Measurements from ENCODE around the gene DUSP19. TPM values are rescaled to one million over a fixed set of nuclear protein-coding genes. Genes with fewer than 3 reads are reported as not detected.

DUSP19 gene
- total RNA-seq, 1 donor from 2014 or later = 4.7 TPM

DNA sequence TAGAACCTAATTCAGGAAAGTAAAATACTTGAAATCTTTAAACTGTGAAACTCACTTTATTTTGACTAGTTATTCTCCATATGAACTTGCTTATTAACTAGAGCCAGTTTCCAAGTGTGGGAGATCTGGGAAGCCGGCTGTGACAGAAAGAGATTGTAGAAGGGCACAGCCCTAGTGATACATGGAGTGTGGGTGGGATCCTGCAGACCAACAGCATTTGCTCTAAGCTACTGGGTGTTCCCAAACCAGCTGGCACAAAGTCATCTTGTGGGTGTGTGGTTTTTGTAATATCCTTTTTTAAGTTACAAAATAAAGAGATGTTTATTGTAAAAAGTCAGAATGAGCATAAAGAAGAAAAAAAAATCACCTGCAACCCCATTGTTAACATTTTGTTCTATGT is 3.4 kb downstream of the DUSP19 start:
- Mint-ChIP-seq H3K4me3 (ENCODE audit: unreplicated experiment) (no peak overlapping the region), H3K27me3 (ENCODE audit: unreplicated experiment) (no peaks in the 10 kb centered on the region), H3K4me1 (ENCODE audit: unreplicated experiment) (peaks cover 9% of the 10 kb centered on the region), H3K27ac (ENCODE audit: unreplicated experiment) (no peak overlapping the region), H3K36me3 (ENCODE audit: unreplicated experiment) (no peaks in the 10 kb centered on the region), H3K9me3 (ENCODE audit: unreplicated experiment) (no peaks in the 10 kb centered on the region)
- TF ChIP-seq, protein P1, sequence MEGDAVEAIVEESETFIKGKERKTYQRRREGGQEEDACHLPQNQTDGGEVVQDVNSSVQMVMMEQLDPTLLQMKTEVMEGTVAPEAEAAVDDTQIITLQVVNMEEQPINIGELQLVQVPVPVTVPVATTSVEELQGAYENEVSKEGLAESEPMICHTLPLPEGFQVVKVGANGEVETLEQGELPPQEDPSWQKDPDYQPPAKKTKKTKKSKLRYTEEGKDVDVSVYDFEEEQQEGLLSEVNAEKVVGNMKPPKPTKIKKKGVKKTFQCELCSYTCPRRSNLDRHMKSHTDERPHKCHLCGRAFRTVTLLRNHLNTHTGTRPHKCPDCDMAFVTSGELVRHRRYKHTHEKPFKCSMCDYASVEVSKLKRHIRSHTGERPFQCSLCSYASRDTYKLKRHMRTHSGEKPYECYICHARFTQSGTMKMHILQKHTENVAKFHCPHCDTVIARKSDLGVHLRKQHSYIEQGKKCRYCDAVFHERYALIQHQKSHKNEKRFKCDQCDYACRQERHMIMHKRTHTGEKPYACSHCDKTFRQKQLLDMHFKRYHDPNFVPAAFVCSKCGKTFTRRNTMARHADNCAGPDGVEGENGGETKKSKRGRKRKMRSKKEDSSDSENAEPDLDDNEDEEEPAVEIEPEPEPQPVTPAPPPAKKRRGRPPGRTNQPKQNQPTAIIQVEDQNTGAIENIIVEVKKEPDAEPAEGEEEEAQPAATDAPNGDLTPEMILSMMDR (IDR thresholded peaks at IDR 0.05) = no peak
- DNase-seq (ENCODE audit: extremely low spot score, unreplicated experiment) = no peak

DNA sequence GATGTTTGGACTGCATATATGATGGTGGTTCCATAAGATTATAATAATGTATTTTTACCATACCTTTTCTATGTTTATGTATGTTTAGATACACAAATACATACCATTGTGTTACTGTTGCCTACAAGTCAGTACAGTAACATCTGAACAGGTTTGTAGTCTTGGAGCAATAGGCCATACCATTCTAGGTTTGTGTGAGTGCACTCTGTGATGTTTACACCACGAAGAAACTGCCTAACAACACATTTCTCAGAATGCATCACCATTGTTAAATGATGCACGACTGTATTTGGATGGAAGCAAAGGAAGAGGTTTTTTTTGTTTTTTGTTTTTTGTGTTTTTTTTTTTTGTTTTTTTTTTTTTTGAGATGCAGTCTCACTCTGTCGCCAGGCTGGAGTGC is 9.5 kb downstream of the DUSP19 start:
- TF ChIP-seq, protein P1 (IDR thresholded peaks at IDR 0.05) = no peak
- Mint-ChIP-seq H3K4me1 (ENCODE audit: unreplicated experiment) (no peaks in the 10 kb centered on the region), H3K27me3 (ENCODE audit: unreplicated experiment) (no peaks in the 10 kb centered on the region), H3K27ac (ENCODE audit: unreplicated experiment) (no peak overlapping the region), H3K9me3 (ENCODE audit: unreplicated experiment) (no peaks in the 10 kb centered on the region), H3K4me3 (ENCODE audit: unreplicated experiment) (no peak overlapping the region), H3K36me3 (ENCODE audit: unreplicated experiment) (peaks cover 2% of the 10 kb centered on the region)
- no peak for DNase-seq (ENCODE audit: extremely low spot score, unreplicated experiment)

DNA sequence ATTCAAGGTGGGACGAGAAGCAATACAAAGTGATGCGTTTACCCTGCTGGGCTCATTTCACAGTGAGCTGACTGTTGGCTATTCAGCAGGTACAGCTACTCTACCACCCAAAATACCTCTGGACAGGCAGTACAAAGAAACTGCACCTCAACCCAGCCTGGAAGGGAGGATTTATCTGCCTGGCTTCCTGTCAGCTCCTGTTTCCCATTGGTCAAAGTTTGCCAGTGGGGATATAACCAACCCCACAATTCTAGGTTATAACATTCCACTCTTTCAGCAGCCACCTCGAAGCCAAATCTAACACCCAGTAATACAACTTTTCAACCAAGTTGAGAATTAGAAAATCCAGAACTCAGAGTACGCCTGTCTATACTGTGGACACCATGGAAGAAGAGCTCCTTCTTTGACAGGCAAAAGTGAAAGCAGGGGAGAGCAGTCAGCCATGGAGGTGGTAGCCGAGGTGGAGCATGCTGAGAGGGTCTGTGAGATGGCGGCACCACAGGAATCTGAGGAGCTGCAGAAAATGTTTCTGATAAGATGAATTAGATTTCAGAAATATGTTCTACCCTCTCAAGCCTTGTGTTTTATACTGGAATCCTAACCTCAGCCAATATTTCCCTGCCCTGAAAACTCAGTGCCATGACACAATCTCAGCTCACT is 10.8 kb downstream of the DUSP19 start:
- Mint-ChIP-seq H3K36me3 (ENCODE audit: unreplicated experiment) (peaks cover 2% of the 10 kb centered on the region), H3K4me1 (ENCODE audit: unreplicated experiment) (peaks cover 8% of the 10 kb centered on the region), H3K9me3 (ENCODE audit: unreplicated experiment) (no peaks in the 10 kb centered on the region), H3K4me3 (ENCODE audit: unreplicated experiment) (no peak overlapping the region), H3K27me3 (ENCODE audit: unreplicated experiment) (no peaks in the 10 kb centered on the region), H3K27ac (ENCODE audit: unreplicated experiment) (no peak overlapping the region)
- TF ChIP-seq, protein P1 (IDR thresholded peaks at IDR 0.05) = no peak
- no peak for DNase-seq (ENCODE audit: extremely low spot score, unreplicated experiment)

GRCh38 chr2:183091318-183091953 is 12.9 kb downstream of the DUSP19 start:
- Mint-ChIP-seq H3K36me3 (ENCODE audit: unreplicated experiment) (peaks cover 4% of the 10 kb centered on the region), H3K27ac (ENCODE audit: unreplicated experiment) (no peak overlapping the region), H3K27me3 (ENCODE audit: unreplicated experiment) (no peaks in the 10 kb centered on the region), H3K4me1 (ENCODE audit: unreplicated experiment) (peaks cover 14% of the 10 kb centered on the region), H3K4me3 (ENCODE audit: unreplicated experiment) (no peak overlapping the region), H3K9me3 (ENCODE audit: unreplicated experiment) (no peaks in the 10 kb centered on the region)
- TF ChIP-seq, protein P1 (IDR thresholded peaks at IDR 0.05) = no peak
- no peak for DNase-seq (ENCODE audit: extremely low spot score, unreplicated experiment)

DNA sequence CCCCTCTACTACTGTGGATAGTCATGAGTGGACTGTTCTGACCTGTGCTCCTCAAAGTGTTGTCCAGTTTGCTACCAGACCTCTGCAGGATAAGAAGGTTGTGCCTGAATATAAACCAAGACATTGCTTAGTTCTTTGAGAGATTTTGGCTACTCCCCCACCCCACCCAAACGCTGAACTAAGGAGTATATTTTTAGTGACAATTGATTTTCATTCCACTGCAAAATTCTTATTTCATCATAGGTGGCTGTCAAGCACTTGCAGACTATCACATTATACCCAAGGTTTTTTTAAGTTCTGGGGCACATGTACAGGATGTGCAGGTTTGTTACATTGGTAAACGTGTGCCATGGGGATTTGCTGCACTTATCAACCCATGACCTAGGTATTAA is 13.4 kb downstream of the DUSP19 start:
- Mint-ChIP-seq H3K4me3 (ENCODE audit: unreplicated experiment) (no peak overlapping the region), H3K36me3 (ENCODE audit: unreplicated experiment) (peaks cover 5% of the 10 kb centered on the region), H3K9me3 (ENCODE audit: unreplicated experiment) (no peaks in the 10 kb centered on the region), H3K27ac (ENCODE audit: unreplicated experiment) (no peak overlapping the region), H3K27me3 (ENCODE audit: unreplicated experiment) (no peaks in the 10 kb centered on the region), H3K4me1 (ENCODE audit: unreplicated experiment) (peaks cover 14% of the 10 kb centered on the region)
- no peak for DNase-seq (ENCODE audit: extremely low spot score, unreplicated experiment)
- TF ChIP-seq, protein P1 (IDR thresholded peaks at IDR 0.05) = no peak
